ENCODE measurements around the gene WNK4. TPM values are rescaled to one million over a fixed set of nuclear protein-coding genes. Genes with fewer than 3 reads are reported as not detected.

The WNK4 gene
- total RNA-seq, 2 donors from 2014 or later: 32.7 to 41.2 TPM

DNA sequence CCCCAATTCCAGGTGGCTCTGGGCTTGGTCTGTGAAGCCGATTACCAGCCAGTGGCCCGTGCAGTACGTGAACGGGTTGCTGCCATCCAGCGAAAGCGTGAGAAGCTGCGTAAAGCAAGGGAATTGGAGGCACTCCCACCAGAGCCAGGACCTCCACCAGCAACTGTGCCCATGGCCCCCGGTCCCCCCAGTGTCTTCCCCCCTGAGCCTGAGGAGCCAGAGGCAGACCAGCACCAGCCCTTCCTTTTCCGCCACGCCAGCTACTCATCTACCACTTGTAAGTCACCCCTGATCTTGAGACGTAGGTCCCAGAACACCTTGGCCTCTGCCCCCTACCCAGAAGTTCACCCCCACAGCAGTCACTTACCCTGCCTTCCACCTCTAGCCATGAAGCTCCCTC, 6.9 kb downstream of the WNK4 start:
- no peak for DNase-seq
- intact Hi-C loops (cut with DNase I, micrococcal nuclease): no loop called here
- no peak for ATAC-seq

DNA sequence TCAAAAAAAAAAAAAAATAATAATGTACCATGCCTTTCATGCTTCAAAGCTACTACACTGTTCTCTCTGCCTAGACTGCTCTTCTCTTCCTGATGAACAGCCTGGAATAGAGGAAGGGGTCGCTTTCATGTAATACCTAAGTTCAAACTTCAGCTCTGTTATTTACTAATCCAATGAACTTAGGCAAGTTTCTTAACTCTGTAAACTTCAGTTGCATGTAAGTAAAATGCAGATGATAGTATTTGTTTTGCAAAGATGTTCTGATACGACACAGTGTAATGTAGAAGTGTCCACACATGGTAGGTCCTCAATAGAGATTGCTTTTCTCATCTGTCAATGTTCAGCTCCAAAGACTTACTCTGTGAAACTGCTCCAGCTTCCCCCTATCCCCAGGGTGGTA, 11.5 kb downstream of the WNK4 start:
- ATAC-seq (no peak), DNase-seq (no peak)
- intact Hi-C loops (cut with DNase I, micrococcal nuclease): no loop called here

GRCh38 chr17:42792545-42792944, 12.1 kb downstream of the WNK4 start:
- DNase-seq (no peak), ATAC-seq (no peak)
- intact Hi-C loops (cut with DNase I, micrococcal nuclease): no loop called here

DNA sequence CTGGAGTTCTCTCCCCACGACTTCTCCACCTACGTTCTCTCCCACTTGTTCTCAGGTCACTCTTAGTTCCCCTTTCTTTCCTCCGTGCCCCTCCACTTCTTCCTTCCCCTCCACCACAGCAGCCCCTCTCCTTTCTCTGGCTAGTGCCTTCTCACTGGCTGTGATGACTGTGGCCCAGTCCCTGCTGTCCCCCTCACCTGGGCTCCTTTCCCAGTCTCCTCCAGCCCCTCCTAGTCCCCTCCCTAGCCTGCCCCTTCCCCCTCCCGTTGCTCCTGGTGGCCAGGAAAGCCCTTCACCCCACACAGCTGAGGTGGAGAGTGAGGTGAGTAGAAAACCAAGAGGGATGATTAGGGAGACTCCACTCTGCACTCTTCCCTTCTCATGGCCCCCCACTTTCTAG, 14.7 kb downstream of the WNK4 start:
- intact Hi-C loops (cut with DNase I, micrococcal nuclease): no loop called here
- ATAC-seq (no peak), DNase-seq (no peak)

DNA sequence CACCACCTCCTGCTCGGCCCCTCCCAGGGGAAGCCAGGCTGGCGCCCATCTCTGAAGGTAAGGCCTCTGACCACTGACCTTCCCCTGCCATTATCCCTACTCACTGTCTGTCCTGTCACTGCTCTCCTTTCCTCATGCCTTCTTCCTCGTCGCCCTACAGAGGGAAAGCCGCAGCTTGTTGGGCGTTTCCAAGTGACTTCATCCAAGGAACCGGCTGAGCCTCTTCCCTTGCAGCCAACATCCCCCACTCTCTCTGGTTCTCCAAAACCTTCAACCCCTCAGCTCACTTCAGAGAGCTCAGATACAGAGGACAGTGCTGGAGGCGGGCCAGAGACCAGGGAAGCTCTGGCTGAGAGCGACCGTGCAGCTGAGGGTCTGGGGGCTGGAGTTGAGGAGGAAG, 15.1 kb downstream of the WNK4 start:
- DNase-seq (no peak), ATAC-seq (peak; percentile 28)
- intact Hi-C loops (cut with DNase I, micrococcal nuclease): no loop called here

DNA sequence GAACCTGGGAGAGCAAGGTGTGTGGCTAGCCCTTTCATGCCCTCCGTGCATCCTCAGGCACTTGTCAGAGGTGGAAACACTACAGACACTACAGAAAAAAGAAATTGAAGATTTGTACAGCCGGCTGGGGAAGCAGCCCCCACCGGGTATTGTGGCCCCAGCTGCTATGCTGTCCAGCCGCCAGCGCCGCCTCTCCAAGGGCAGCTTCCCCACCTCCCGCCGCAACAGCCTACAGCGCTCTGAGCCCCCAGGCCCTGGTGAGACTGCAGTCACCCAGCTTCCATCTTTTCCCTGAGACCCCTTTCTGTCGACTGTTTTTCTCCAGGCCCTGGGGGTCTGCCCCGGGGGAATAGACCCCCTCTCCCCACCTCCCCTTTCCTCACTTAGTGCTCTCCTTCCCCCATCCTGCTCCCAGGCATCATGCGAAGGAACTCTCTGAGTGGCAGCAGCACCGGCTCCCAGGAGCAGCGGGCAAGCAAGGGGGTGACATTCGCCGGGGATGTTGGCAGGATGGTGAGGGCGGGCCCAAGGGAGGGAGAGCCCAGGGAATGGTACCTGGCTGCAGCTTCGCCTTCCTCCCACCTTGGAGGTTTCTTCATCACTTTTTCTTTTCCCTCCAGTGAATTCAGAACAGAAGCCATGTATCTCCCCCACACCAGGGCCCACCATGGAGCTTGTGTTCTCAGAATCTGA, 15.8 kb downstream of the WNK4 start:
- intact Hi-C loops (cut with DNase I, micrococcal nuclease): no loop called here
- DNase-seq: no peak

DNA sequence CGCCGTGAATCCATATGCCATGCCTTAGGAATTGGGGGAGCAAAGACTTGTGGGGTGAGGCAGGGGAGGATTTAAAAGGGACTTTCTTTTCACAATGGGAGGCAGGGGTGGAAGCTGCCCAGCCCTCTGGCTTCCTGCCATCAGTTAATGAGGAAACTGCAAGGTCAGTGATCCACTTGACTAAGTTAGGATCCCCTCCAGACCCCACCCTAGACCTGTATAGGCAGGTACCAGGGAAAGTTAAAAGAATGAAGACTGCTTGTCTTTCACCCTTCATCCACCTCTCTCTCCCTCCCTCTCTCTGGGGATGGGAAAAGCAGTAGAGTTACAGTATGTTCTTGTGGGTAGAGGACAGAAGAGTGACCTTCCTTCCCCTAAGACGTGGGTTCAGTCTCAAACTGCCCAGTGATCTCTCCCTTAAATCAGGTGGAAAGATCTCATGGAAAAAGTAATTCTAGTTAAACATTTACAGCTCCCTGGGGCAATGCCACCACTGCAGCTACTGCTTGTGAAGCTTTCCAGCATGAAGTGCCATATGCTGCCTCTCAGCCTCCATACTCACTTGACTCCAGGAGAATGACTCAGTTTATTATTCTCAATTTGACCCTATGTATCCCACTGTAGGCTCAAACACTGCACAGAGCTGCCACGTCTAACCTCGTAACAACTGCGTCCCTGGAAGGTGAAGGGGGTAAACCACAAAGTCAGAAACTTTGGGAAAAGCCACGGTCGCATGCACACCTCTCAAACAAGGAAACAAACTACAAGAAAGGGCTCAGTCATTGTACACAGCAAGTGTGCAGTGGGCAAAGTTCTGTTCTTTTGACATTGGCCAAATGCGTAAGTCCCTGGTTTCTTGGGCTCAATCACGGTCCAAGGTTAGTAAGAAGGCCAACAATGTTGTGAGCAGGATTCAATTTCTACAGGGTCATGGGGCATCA, 16.9 kb downstream of the WNK4 start:
- peak; percentile 67 to 73 for DNase-seq
- intact Hi-C loops (cut with DNase I, micrococcal nuclease): no loop called here
- ATAC-seq: peak; percentile 69

More for the DNA sequence above, 15.8 kb downstream of the WNK4 start:
- ATAC-seq: no peak

GRCh38 chr17:42798011-42798382, 17.6 kb downstream of the WNK4 start:
- ATAC-seq (peak; percentile 8), DNase-seq (no peak)
- intact Hi-C loops (cut with DNase I, micrococcal nuclease): no loop called here

DNA sequence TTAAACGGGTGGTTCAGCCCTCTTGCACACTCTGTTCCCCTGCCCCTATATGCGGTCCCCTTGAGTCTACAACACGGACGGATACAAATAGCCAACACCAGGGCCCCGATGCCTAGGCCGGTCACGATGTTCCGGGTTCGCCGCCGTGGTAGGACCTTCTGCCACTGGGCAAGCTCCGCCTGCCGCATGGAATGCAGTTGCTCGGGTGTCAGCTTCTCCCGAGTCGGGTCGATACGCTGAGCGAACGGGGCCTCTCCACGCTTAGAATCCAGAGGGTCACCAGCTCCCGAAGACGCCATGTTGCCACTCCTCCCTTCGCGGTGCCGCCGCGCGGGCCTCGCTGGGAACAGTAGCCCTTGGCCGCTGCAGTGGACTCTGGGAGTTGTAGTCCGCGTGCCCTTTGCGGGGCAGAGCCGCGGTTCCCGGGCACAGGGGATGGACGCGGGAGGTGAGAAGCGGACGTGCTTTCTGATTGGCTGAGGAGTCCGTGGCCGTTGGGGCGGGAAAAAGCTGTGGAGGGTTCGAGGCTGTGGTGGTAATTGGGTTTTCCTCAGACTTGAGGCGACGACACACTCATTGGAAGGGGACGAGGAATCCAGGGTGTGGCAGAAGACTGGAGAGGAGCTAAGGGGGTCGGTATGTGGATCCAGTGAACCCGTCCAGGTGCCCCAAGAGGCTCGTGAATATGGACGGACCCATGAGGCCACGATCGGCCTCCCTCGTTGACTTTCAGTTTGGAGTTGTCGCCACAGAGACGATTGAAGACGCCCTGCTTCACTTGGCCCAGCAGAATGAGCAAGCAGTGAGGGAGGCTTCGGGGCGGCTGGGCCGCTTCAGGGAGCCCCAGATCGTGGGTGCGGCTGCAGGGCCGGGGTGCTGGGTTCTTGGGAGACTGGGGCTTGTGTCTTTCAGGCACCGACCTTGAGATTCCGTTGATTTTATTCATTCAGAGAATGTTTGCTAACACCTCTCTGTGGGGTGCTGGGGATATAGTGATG, 18.3 kb downstream of the WNK4 start, which contains the start of the genes CNTD1 and COA3:
Gene CNTD1 (plus strand): TSS at position 479 of the 998 bp plus-strand sequence. CDS start 207 bp downstream, at position 686.
Gene COA3 (minus strand): TSS at position 322 of the 998 bp plus-strand sequence. CDS start 23 bp downstream, at position 299.
- intact Hi-C loops (cut with DNase I, micrococcal nuclease): no loop called here
- ATAC-seq (peak; percentile 72), DNase-seq (peak; percentile 90 to 91)

GRCh38 chr17:42803074-42803883, 22.9 kb downstream of the WNK4 start:
- intact Hi-C loops (cut with DNase I, micrococcal nuclease): no loop called here
- DNase-seq: no peak
- ATAC-seq: peak; percentile 18

DNA sequence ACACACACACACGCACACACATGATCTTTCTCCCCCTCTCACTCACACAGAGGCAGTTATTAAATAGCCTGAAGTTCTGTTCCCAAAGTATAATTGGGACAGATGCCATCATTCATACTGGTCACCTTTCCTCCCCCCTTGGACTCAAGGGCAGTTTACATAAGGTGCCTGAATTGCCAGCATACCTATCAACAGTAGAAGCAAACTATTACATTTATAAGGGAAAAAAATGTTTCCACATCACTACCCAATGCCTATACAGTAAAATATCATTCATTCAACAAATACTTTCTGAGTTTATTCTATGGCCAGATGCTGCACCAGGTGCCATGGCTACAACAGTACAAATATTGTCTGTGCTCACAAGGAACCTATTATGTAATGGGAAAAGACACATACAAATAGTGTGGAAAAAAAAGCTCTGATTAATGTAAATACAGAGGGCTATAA, 24.5 kb downstream of the WNK4 start:
- ATAC-seq (peak; percentile 54), DNase-seq (no peak)
- intact Hi-C loops (cut with DNase I, micrococcal nuclease): no loop called here

GRCh38 chr17:42806249-42806648, 25.8 kb downstream of the WNK4 start:
- peak; percentile 73 for ATAC-seq
- no peak for DNase-seq
- intact Hi-C loops (cut with DNase I, micrococcal nuclease): no loop called here

DNA sequence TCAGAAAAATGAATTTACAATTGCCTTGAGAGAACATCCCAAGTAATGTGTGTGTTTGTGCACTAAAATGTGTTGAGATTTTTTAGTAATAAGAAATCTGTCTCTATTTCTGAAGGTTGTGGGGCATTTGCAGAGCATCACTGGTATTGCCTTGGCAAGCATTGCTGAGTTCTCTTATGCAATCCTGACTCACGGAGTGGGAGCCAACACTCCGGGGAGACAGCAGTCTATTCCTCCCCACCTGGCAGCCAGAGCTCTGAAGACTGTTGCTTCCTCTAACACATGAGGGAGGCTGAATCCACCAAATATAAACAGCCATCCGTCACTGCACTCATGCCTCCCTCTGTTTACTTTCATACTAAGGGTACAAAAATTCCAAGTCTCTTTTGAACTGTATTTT, 28.8 kb downstream of the WNK4 start:
- DNase-seq: no peak
- ATAC-seq: no peak
- intact Hi-C loops (cut with DNase I, micrococcal nuclease): no loop called here

DNA sequence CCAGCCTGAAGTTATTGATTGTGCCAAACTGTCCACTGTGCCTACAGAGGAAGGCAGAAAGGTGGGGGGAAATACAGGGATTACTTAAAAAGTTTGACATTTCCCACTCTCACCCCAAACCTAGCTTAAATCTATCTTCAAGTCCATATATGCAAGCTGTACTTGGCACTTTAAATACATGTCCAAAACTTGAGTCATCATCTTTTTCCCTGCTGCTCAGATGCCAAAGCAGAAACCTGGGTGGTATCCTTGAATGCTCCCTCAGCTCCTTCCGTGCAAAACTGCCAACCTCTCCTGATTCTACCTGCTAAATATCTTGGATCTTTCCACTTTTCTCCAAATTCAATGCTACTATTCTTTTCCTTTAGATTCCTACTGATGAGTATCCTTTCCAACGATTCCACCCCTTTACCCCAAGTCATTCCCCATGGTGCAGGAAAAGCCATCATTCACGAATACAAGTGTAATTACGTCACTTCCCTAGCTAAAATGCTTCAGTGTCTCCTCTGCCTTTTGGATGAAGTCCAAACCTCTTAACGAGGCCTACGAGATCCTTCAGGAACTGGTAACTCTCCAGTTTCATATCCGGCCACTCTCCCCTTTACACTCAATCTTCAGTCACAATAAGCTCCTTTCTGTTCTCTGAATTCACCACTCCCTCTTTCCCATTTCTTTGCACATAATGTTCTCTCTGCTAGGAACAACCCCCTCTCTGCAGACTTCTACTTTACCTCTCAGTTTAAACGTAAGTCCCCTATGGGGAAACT, 34.4 kb downstream of the WNK4 start:
- ATAC-seq (no peak), DNase-seq (no peak)
- intact Hi-C loops (cut with DNase I, micrococcal nuclease): no loop called here

DNA sequence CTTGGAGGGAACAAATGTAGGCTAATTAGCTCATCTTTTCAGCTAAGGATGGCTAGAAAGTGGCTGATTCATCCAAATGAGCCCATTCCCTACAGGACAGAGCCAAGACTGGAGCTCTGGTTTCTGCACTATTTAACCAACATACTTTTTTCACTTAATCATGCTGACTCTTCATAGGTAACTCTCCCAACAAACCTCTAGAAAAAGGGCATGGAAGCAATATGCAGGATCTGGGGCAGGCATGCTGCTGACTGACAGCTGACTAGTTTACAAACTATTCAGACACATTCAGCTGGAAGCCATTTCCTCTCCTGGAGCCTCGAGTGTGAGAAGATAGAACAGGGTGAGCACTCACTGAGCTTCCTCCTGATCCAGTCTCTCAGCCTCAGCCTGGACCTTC, 37.5 kb downstream of the WNK4 start:
- ATAC-seq: no peak
- DNase-seq: no peak

GRCh38 chr17:42818379-42818778, 38.0 kb downstream of the WNK4 start:
- DNase-seq: no peak
- no peak for ATAC-seq
- intact Hi-C loops (cut with DNase I, micrococcal nuclease): no loop called here

More for the DNA sequence above, 37.5 kb downstream of the WNK4 start:
- intact Hi-C loops (cut with DNase I, micrococcal nuclease): no loop called here

DNA sequence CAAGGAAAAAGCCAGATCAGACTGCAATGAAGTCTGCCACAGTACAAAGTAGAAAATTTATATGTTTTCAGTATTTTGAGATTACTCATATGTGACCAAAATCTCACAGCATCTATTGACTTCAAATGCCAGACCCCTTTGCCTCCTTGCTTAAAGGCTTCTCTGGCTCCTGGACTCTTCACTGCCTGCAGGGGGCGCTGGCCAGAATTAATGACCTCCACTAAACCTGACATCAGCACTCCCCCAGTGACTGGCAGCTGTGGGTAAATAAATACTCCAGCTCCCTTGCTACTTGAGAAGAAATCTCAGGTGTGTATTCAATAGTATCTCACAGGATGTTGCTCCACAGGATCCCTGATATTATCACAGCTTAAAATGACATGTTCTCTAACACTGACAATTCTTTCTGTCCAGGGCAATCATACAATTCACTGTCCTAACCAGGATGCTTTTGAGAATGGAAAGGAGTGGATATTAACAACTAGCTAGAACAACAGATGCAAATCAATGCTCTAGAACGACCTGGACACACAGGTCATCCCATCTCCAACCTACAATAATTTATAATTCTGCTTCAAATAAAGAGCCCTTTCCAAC, 39.6 kb downstream of the WNK4 start:
- intact Hi-C loops (cut with DNase I, micrococcal nuclease): loop anchor here in 1 of 2 donors (10.0 kb wide), 1 partner anchor 105 kb away; no protein-coding TSS in a partner anchor
- peak; percentile 49 to 77 for DNase-seq

More for the DNA sequence above, 39.6 kb downstream of the WNK4 start:
- ATAC-seq: no peak

Data from left colon (tissue), 2 donors.